ENCODE results near the gene NKIRAS1. TPM values are rescaled to one million over a fixed set of nuclear protein-coding genes. Genes with fewer than 3 reads are reported as not detected.
A peak's percentile ranks its signal among the peaks of the same experiment; 100 is the strongest.
"Not testable (repeated sequence)": the region's sequence is repeated elsewhere in the genome, so short reads cannot be mapped to it uniquely, and the experiment has no call there.

NKIRAS1 gene
- total RNA-seq, 1 experiment from 2014 or later: 6.8 TPM

GRCh38 chr3:23920151-23920655 lies 3.4 kb upstream of the NKIRAS1 start:
- intact Hi-C loops (cut with micrococcal nuclease): no loop called here
- POLR2A ChIA-PET: interaction anchor here (0.6 to 13.1 kb wide), 3 partner anchors 27 to 75 kb away, joined by 3 to 234 read pairs (median 61); partner anchors contain the start of gene NR1D2
- DNase-seq (ENCODE audit: unreplicated experiment): no peak
- H3K4me1 Mint-ChIP-seq (ENCODE audit: insufficient read depth, unreplicated experiment): peaks cover 13% of the 10 kb centered on the region
- H3K36me3 Mint-ChIP-seq (ENCODE audit: insufficient read depth, unreplicated experiment): peaks cover 56% of the 10 kb centered on the region
- no peaks in the 10 kb centered on the region for H3K9me3 Mint-ChIP-seq (ENCODE audit: unreplicated experiment)
- H3K4me3 Mint-ChIP-seq (ENCODE audit: unreplicated experiment): no peak overlapping the region
- CTCF ChIA-PET: interaction anchor here (0.7 kb wide), 1 partner anchor 562 kb away, joined by 3 read pairs; no protein-coding TSS in a partner anchor
- no TSS peak for BruUV-seq (replicated peaks)
- no peaks in the 10 kb centered on the region for H3K27me3 Mint-ChIP-seq (ENCODE audit: insufficient read depth, unreplicated experiment)
- no peak for TF ChIP-seq CTCF (IDR thresholded peaks at IDR 0.05; ENCODE audit: unreplicated experiment)
- no peak overlapping the region for H3K27ac Mint-ChIP-seq (ENCODE audit: low read depth, unreplicated experiment)

- Mint-ChIP-seq H3K9me3 (ENCODE audit: unreplicated experiment) (no peaks in the 10 kb centered on the region), H3K4me3 (ENCODE audit: unreplicated experiment) (no peak overlapping the region), H3K27ac (ENCODE audit: low read depth, unreplicated experiment) (no peak overlapping the region), H3K4me1 (ENCODE audit: insufficient read depth, unreplicated experiment) (peaks cover 18% of the 10 kb centered on the region), H3K36me3 (ENCODE audit: insufficient read depth, unreplicated experiment) (peaks cover 56% of the 10 kb centered on the region), H3K27me3 (ENCODE audit: insufficient read depth, unreplicated experiment) (no peaks in the 10 kb centered on the region)
- CTCF ChIA-PET: interaction anchor here (0.7 kb wide), 1 partner anchor 562 kb away, joined by 3 read pairs; no protein-coding TSS in a partner anchor
- intact Hi-C loops (cut with micrococcal nuclease): loop anchor here (5.0 kb wide), 1 partner anchor 73 kb away; no protein-coding TSS in a partner anchor
- no TSS peak for BruUV-seq (replicated peaks)
- no peak for DNase-seq (ENCODE audit: unreplicated experiment)
- POLR2A ChIA-PET: interaction anchor here (0.6 to 13.1 kb wide), 5 partner anchors 8 to 75 kb away, joined by 3 to 234 read pairs (median 46); partner anchors contain the start of gene NR1D2
- no peak for TF ChIP-seq CTCF (IDR thresholded peaks at IDR 0.05; ENCODE audit: unreplicated experiment)
Observed at GRCh38 chr3:23919628-23920027, 2.8 kb upstream of the NKIRAS1 start.

GRCh38 chr3:23918331-23918730 lies 1.5 kb upstream of the NKIRAS1 start:
- CTCF ChIA-PET: interaction anchor here (0.5 to 1.1 kb wide), 2 partner anchors 9 to 269 kb away, joined by 3 to 4 read pairs; no protein-coding TSS in a partner anchor
- peak overlapping the region; percentile 92 for H3K4me3 Mint-ChIP-seq (ENCODE audit: unreplicated experiment)
- H3K27me3 Mint-ChIP-seq (ENCODE audit: insufficient read depth, unreplicated experiment); DNase-seq (ENCODE audit: unreplicated experiment); BruUV-seq (replicated peaks); H3K9me3 Mint-ChIP-seq (ENCODE audit: unreplicated experiment): not testable (repeated sequence)
- peaks cover 26% of the 10 kb centered on the region for H3K4me1 Mint-ChIP-seq (ENCODE audit: insufficient read depth, unreplicated experiment)
- POLR2A ChIA-PET: interaction anchor here (0.6 to 13.1 kb wide), 13 partner anchors 10 to 846 kb away, joined by 3 to 234 read pairs (median 18); partner anchors contain the start of gene NR1D2
- H3K27ac Mint-ChIP-seq (ENCODE audit: low read depth, unreplicated experiment): peak overlapping the region; percentile 76
- H3K36me3 Mint-ChIP-seq (ENCODE audit: insufficient read depth, unreplicated experiment): peaks cover 56% of the 10 kb centered on the region
- intact Hi-C loops (cut with micrococcal nuclease): loop anchor here (1.0 to 5.0 kb wide), 2 partner anchors 28 to 74 kb away; no protein-coding TSS in a partner anchor

GRCh38 chr3:23917679-23918303 lies 1.0 kb upstream of the NKIRAS1 start:
- peak; percentile 52 for DNase-seq (ENCODE audit: unreplicated experiment)
- Mint-ChIP-seq H3K4me1 (ENCODE audit: insufficient read depth, unreplicated experiment) (peaks cover 26% of the 10 kb centered on the region), H3K27ac (ENCODE audit: low read depth, unreplicated experiment) (peak overlapping the region; percentile 76), H3K4me3 (ENCODE audit: unreplicated experiment) (peak overlapping the region; percentile 92), H3K36me3 (ENCODE audit: insufficient read depth, unreplicated experiment) (peaks cover 56% of the 10 kb centered on the region)
- not testable (repeated sequence) for H3K9me3 Mint-ChIP-seq (ENCODE audit: unreplicated experiment); H3K27me3 Mint-ChIP-seq (ENCODE audit: insufficient read depth, unreplicated experiment); BruUV-seq (replicated peaks)
- POLR2A ChIA-PET: interaction anchor here (0.6 to 13.1 kb wide), 30 partner anchors 10 to 846 kb away, joined by 3 to 234 read pairs (median 5); partner anchors contain the start of gene NR1D2
- CTCF ChIA-PET: interaction anchor here (0.5 to 1.1 kb wide), 4 partner anchors 9 to 673 kb away, joined by 3 to 4 read pairs (median 3); no protein-coding TSS in a partner anchor
- intact Hi-C loops (cut with micrococcal nuclease): loop anchor here (1.0 to 5.0 kb wide), 2 partner anchors 29 to 75 kb away; no protein-coding TSS in a partner anchor

Data from MCF 10A (cell line).